Endothelial cell of umbilical vein (primary cell): ENCODE results near the gene CYP27C1.

ENCODE experiments used
- EZH2 ChIP-seq: IDR thresholded peaks from 2 replicates; pipeline ENCODE4 v1.6.1; 2012; ENCODE audit warnings: borderline replicate concordance, low read depth, mild to moderate bottlenecking, moderate library complexity, low read length, inconsistent platforms; ENCODE audit not compliant: severe bottlenecking
- FOS ChIP-seq: IDR thresholded peaks from 2 replicates; pipeline ENCODE4 v1.6.1; 2011; ENCODE audit warnings: mild to moderate bottlenecking, low read length, moderate library complexity, borderline replicate concordance; ENCODE audit not compliant: insufficient read depth
- JUN ChIP-seq: IDR thresholded peaks from 2 replicates; pipeline ENCODE4 v1.6.1; 2011; ENCODE audit warnings: borderline replicate concordance, low read depth; ENCODE audit not compliant: insufficient read length, insufficient read depth
- POLR2A ChIP-seq: IDR thresholded peaks from 2 replicates; pipeline ENCODE4 v1.6.1; 2012; ENCODE audit warnings: low read depth, mild to moderate bottlenecking, control low read depth, low read length
- POLR2AphosphoS5 ChIP-seq: IDR thresholded peaks from 2 replicates; pipeline ENCODE4 v1.6.1; 2012; ENCODE audit warnings: low read depth, mild to moderate bottlenecking, control low read depth, low read length, moderate library complexity; ENCODE audit not compliant: insufficient read depth
- TF ChIP-seq, protein P1 (sequence below): IDR thresholded peaks from 2 replicates; pipeline ENCODE4 v1.6.1; 2011; ENCODE audit not compliant: insufficient read depth, insufficient read length
- TF ChIP-seq, protein P2 (sequence below), 2 donors: IDR thresholded peaks; 1 replicate in 1 of 2; 2 replicates in 1 of 2; pipeline ENCODE4 v1.5.1; 2011; ENCODE audit warnings: low read length in 2 of 2, mild to moderate bottlenecking in 2 of 2, moderate library complexity in 2 of 2, control low read depth in 1 of 2, inconsistent platforms in 1 of 2, low read depth in 1 of 2; ENCODE audit not compliant: insufficient read depth in 1 of 2; ENCODE audit errors: extremely low read depth in 1 of 2

DNA sequence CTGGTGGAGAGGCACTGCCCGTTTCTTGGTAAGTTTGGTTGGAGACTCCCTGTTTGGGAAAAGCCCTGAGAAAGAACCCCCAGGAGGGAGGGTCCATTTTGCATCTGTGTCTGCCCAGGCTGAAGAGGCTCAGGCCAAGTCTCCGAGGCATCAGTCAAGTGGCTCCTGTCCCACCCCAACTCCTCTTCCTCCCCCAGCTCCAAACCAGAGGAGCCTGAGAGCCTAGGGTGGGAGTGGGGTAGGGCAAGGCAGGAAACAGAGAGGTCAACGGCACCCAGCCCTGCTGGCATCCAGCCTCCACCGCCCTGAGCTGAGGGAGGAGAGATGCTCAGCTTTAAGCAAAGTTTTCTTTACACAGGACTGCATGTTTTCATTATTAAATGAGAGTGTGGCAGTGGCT is 38.2 kb downstream of the CYP27C1 start:
- TF ChIP-seq, protein P1, sequence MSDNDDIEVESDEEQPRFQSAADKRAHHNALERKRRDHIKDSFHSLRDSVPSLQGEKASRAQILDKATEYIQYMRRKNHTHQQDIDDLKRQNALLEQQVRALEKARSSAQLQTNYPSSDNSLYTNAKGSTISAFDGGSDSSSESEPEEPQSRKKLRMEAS = no peak
- TF ChIP-seq, protein P2, sequence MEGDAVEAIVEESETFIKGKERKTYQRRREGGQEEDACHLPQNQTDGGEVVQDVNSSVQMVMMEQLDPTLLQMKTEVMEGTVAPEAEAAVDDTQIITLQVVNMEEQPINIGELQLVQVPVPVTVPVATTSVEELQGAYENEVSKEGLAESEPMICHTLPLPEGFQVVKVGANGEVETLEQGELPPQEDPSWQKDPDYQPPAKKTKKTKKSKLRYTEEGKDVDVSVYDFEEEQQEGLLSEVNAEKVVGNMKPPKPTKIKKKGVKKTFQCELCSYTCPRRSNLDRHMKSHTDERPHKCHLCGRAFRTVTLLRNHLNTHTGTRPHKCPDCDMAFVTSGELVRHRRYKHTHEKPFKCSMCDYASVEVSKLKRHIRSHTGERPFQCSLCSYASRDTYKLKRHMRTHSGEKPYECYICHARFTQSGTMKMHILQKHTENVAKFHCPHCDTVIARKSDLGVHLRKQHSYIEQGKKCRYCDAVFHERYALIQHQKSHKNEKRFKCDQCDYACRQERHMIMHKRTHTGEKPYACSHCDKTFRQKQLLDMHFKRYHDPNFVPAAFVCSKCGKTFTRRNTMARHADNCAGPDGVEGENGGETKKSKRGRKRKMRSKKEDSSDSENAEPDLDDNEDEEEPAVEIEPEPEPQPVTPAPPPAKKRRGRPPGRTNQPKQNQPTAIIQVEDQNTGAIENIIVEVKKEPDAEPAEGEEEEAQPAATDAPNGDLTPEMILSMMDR (IDR thresholded peaks at IDR 0.05; ENCODE audit: extremely low read depth in 1 of 2, insufficient read depth in 1 of 2, low read depth in 1 of 2, low read length in 2 of 2) = no peak
- TF ChIP-seq POLR2A (no peak), POLR2AphosphoS5 (no peak), EZH2 (no peak), FOS (no peak), JUN (no peak)
